SK-N-MC (cell line): ENCODE results near the gene PGRMC1.

Source experiments
- EZH2 ChIP-seq: fragments of 200-600 bp; sonication (generic); IDR thresholded peaks from one replicate; pipeline ENCODE4 v1.6.1; 2017; ENCODE audit warnings: antibody characterized with exemption
- FOXP2 ChIP-seq: optimal IDR thresholded peaks from 2 replicates; pipeline ENCODE3; 2011; ENCODE audit warnings: mild to moderate bottlenecking, moderate library complexity; ENCODE audit not compliant: insufficient read depth; ENCODE audit errors: extremely low read length, control extremely low read depth
- POLR2AphosphoS5 ChIP-seq: IDR thresholded peaks from 2 replicates; pipeline ENCODE4 v1.6.1; 2012; ENCODE audit warnings: mild to moderate bottlenecking, low read depth, low read length, borderline replicate concordance

- TF ChIP-seq POLR2AphosphoS5 (no peak), EZH2 (no peak), FOXP2 (no peak)
These were observed 12.3 kb upstream of the PGRMC1 start for GRCh38 chrX:119223783-119224182.
